Heart left ventricle (tissue), 16 donors: ENCODE results near the gene IL6R. TPM values are rescaled to one million over a fixed set of nuclear protein-coding genes. Genes with fewer than 3 reads are reported as not detected.

ENCODE experiments used
- ATAC-seq, 4 donors: fragments of 200-7000 bp; cut with Tn5 transposase; one replicate each; pipeline ENCODE4 v1.9.1; 2020 to 2022; ENCODE audit warnings: moderate library complexity in 4 of 4, mild to moderate bottlenecking in 3 of 4, moderate number of reproducible peaks in 1 of 4
- DNase-seq, 5 donors: peaks; one replicate each; pipeline ENCODE4 v3.0.0-alpha.2; 2020
- H3K27ac ChIP-seq, 12 donors: fragments of 200-600 bp; sonication (generic) in 4 of 12; one replicate each; pipeline versions ENCODE4 v1.5.0 to v1.8.0; 2016 to 2022; ENCODE audit warnings: mild to moderate bottlenecking in 2 of 12
- H3K27me3 ChIP-seq, 9 donors: fragments of 200-600 bp; sonication (generic) in 2 of 9; one replicate each; pipeline versions ENCODE4 v1.5.1 to v1.8.0; 2016 to 2022; ENCODE audit warnings: mild to moderate bottlenecking in 3 of 9
- H3K36me3 ChIP-seq, 9 donors: fragments of 200-600 bp; sonication (generic) in 2 of 9; one replicate each; pipeline versions ENCODE4 v1.5.0 to v1.8.0; 2018 to 2022; ENCODE audit warnings: mild to moderate bottlenecking in 2 of 9
- H3K4me1 ChIP-seq, 12 donors: fragments of 200-600 bp; sonication (generic) in 4 of 12; one replicate each; pipeline versions ENCODE4 v1.5.0 to v1.8.0; 2016 to 2022; ENCODE audit warnings: mild to moderate bottlenecking in 3 of 12
- H3K4me3 ChIP-seq, 12 donors: fragments of 200-600 bp; sonication (generic) in 4 of 12; one replicate each; pipeline versions ENCODE4 v1.5.0 to v1.8.0; 2017 to 2022; ENCODE audit warnings: mild to moderate bottlenecking in 9 of 12, moderate library complexity in 4 of 12
- H3K9me3 ChIP-seq, 12 donors: fragments of 200-600 bp; sonication (generic) in 4 of 12; one replicate each; pipeline versions ENCODE4 v1.5.0 to v1.8.0; 2016 to 2022; ENCODE audit warnings: mild to moderate bottlenecking in 1 of 12
- CTCF ChIP-seq, 12 donors: fragments of 200-600 bp; sonication (generic) in 4 of 12; IDR thresholded peaks; one replicate each; pipeline versions ENCODE4 v1.5.0 to v1.8.0; 2018 to 2022; ENCODE audit warnings: antibody characterized with exemption in 12 of 12, mild to moderate bottlenecking in 5 of 12
- POLR2A ChIP-seq, 2 donors: fragments of 450-650 bp; IDR thresholded peaks; one replicate each; pipeline ENCODE4 v1.6.1; 2017; ENCODE audit warnings: antibody characterized with exemption in 2 of 2, mild to moderate bottlenecking in 2 of 2, moderate library complexity in 2 of 2
- WGBS, 4 donors: extraction: QIAGEN DNeasy Blood & Tissue Kit in 2 of 4; methylation state at CpG; one replicate each; pipeline versions ENCODE4 v1.1.5 to v1.1.7; 2013 to 2018; 5-methylcytosine and 5-hydroxymethylcytosine counted together
- intact Hi-C, 10 donors: fragments of 100-400 bp; cut with DNase I; formaldehyde crosslinking; loops; one replicate each; pipeline versions ENCODE4 v1.11.1 to v1.14.2; 2022
- polyA plus RNA-seq, 2 donors: library from polyadenylated mRNA; stranded (reverse); fragments of 200-250 nt; gene quantifications; one replicate each; pipeline ENCODE4 v1.2.3, GENCODE V29; 2013
- total RNA-seq, 9 donors: library from RNA; depleted of rRNA in 2 of 9; stranded (reverse); fragments of >200 nt in 2 of 9; fragmentation: NEBNext Ultra II Directional in 3 of 9; extraction: Animal tissue kit (Norgen Biotek cat#: 25700) in 3 of 9; gene quantifications; one replicate each; pipeline versions ENCODE4 v1.1.0 to v1.2.4, GENCODE V29; 2016 to 2023
- donor health status: ischemic (EF 13 %, LVEDD 7.1; RV severe dilation, severe dysfunction).
- donor health status: healthy with polysubstance abuse.
- donor health status: DM: no; HTN: yes; CAD: no.
- donor health status: DM: no; HTN: no; CAD: no.
- donor health status: ischemic (EF 25% LVEDD 6.9; RV normal size, moderate dysfunction).
- donor health status: ischemic (EF 25% LVEDD 5.7; RV mildly dilated, moderate dysfunction).
- donor health status: healthy.
- donor health status: DM: yes; HTN: yes; CAD: no.
- donor health status: ischemic (EF 35%, LVEDD 5.7; RV mildly dilated, moderate dysfunction).
- donor health status: nonischemic (EF 11% LVEDD 7.7; RV severe dilation, severe dysfunction).
- donor health status: DM: yes; HTN: yes; CAD: no.
- donor health status: PGD.
- donor health status: ischemic (EF 29% LVEDD 5.4; RV normal size, mild dysfunction).
- donor health status: nonischemic (EF 23%, LVEDD 6.1; RV moderate dilation, normal function).

IL6R gene
- total and polyA plus RNA-seq, 11 donors: 3.4 to 26.6 (median 10.6) TPM

DNA sequence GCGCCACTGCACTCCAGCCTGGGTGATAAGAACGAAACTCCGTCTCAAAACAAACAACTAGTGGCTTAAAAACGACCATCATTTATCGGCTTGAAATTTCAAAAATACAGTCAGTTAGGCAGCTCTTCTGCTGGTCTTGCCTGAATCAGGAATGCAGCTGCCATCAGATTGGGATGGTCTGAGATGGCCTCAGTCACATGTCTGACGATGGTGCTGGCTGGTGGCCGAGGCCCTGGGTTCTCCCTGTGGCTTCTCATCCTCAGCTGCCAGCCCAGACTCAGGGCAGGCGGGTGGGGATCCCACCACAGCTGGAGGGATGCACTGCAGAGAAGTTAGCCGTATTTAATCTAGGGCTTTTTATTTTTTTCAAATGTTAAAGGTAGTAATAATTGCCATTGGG is 31.3 kb downstream of the IL6R start:
- ATAC-seq: no peak
- H3K4me1 ChIP-seq: peaks cover 0 to 76% (median 23%) of the 10 kb centered on the region in 12 donors
- no peak for DNase-seq
- no peaks in the 10 kb centered on the region for H3K9me3 ChIP-seq
- H3K36me3 ChIP-seq: peaks cover 0 to 53% (median 9%) of the 10 kb centered on the region in 9 donors
- intact Hi-C loops: no loop called here
- peak overlapping the region in 1 of 12 donors; percentile 96 for H3K27ac ChIP-seq
- TF ChIP-seq CTCF (IDR thresholded peaks at IDR 0.05) (no peak), POLR2A (IDR thresholded peaks at IDR 0.05) (no peak)
- H3K27me3 ChIP-seq: no peaks in the 10 kb centered on the region
- no peak overlapping the region for H3K4me3 ChIP-seq
- WGBS, 4 donors: 71 to 77% (median 76%) methylated on average over 9 of the region's 9 CpGs

- no peak for TF ChIP-seq POLR2A (IDR thresholded peaks at IDR 0.05)
- no peak for TF ChIP-seq CTCF (IDR thresholded peaks at IDR 0.05)
- Histone ChIP-seq H3K4me3 (no peak overlapping the region), H3K36me3 (peaks cover 0 to 59% (median 15%) of the 10 kb centered on the region in 9 donors), H3K4me1 (peaks cover 0 to 45% (median under 1%) of the 10 kb centered on the region in 12 donors), H3K27ac (peak overlapping the region in 2 of 12 donors; percentile 46 to 68), H3K27me3 (no peaks in the 10 kb centered on the region), H3K9me3 (no peaks in the 10 kb centered on the region)
- no peak for DNase-seq
- intact Hi-C loops: loop anchor here in 2 of 10 donors (5.0 kb wide), 1 partner anchor 33 kb away; the partner anchor contains the start of gene IL6R (in 2 of the 2)
- ATAC-seq: no peak
- WGBS, 4 donors: 83 to 93% (median 89%) methylated on average over 6 of the region's 6 CpGs
Observed at GRCh38 chr1:154440036-154440804, 35.1 kb downstream of the IL6R start.

DNA sequence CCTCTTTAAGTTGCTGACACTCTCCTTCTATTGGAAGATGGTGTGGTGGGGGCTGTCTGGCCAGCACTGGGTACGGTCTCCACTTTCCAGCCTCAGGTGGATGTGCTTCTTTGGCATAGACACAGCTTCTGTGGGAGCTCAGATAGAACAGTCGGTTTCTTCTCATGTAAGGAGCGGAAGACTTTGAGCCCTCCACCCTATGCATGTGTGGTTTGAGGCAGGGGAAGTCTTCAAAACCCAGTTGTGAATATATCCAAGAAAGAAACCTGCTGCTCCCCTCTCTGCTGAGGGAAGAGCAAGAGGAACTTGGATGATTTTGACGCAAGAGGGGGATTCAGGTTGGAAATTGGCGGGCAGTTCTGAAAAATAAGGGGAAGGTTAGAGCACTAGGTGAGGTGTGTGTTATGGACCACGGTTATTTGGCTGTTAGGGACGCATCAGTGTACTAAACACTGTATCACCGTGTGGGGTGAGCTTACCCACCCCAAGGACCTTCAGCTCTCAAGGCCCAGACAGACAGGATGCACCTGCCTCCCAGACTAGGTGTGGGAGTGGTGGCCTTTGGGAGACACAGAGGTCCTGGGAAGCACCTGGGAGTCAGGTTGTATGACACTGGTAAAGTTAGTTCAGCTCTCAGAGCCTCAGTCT is 36.2 kb downstream of the IL6R start:
- no peak for TF ChIP-seq POLR2A (IDR thresholded peaks at IDR 0.05)
- no peak for TF ChIP-seq CTCF (IDR thresholded peaks at IDR 0.05)
- H3K9me3 ChIP-seq: no peaks in the 10 kb centered on the region
- peak overlapping the region in 1 of 12 donors; percentile 31 for H3K27ac ChIP-seq
- H3K27me3 ChIP-seq: no peaks in the 10 kb centered on the region
- no peak overlapping the region for H3K4me3 ChIP-seq
- WGBS, 4 donors: 85 to 89% (median 87%) methylated on average over 8 of the region's 8 CpGs
- no peak for DNase-seq
- H3K36me3 ChIP-seq: peaks cover 0 to 54% (median 8%) of the 10 kb centered on the region in 9 donors
- H3K4me1 ChIP-seq: peaks cover 0 to 43% (median 0%) of the 10 kb centered on the region in 12 donors
- intact Hi-C loops: loop anchor here in 2 of 10 donors (5.0 kb wide), 1 partner anchor 34 kb away; the partner anchor contains the start of gene IL6R (in 2 of the 2)
- no peak for ATAC-seq
